M059J (cell line): ENCODE results near the gene PCDHGA10. TPM values are rescaled to one million over a fixed set of nuclear protein-coding genes. Genes with fewer than 3 reads are reported as not detected.
"Not testable (repeated sequence)": the region's sequence is repeated elsewhere in the genome, so short reads cannot be mapped to it uniquely, and the experiment has no call there.

Source experiments
- DNase-seq: peaks from one replicate; pipeline ENCODE4 v3.0.0-alpha.2; 2012; ENCODE audit warnings: low read depth
- total RNA-seq: library from RNA; depleted of rRNA; stranded (reverse); fragments of >200 nt; shearing (Covaris generic); gene quantifications from 2 replicates; pipeline ENCODE4 v1.2.3, GENCODE V29; 2014; rRNA removed

The PCDHGA10 gene
- total RNA-seq, 1 experiment from 2014 or later, result 0.89 TPM

GRCh38 chr5:141420855-141421488, 8.2 kb downstream of the PCDHGA10 start, which contains the start of gene PCDHGA11:
Gene PCDHGA11 (plus strand): TSS chr5:141421051. CDS start chr5:141421228, 177 bp downstream.
- no peak for DNase-seq

GRCh38 chr5:141421489-141421855, 8.7 kb downstream of the PCDHGA10 start:
- DNase-seq, result no peak

DNA sequence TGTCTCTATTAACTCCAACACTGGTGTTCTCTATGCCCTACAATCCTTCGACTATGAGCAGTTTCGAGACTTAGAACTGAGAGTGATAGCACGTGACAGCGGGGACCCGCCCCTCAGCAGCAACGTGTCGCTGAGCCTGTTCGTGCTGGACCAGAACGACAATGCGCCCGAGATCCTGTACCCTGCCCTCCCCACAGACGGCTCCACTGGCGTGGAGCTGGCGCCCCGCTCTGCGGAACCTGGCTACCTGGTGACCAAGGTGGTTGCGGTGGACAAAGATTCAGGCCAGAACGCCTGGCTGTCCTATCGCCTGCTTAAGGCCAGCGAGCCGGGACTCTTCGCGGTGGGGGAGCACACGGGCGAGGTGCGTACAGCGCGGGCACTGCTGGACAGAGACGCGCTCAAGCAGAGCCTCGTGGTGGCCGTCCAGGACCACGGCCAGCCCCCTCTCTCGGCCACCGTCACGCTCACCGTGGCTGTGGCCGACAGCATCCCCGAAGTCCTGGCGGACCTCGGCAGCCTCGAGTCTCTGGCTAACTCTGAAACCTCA, 10.0 kb downstream of the PCDHGA10 start:
- no peak for DNase-seq

DNA sequence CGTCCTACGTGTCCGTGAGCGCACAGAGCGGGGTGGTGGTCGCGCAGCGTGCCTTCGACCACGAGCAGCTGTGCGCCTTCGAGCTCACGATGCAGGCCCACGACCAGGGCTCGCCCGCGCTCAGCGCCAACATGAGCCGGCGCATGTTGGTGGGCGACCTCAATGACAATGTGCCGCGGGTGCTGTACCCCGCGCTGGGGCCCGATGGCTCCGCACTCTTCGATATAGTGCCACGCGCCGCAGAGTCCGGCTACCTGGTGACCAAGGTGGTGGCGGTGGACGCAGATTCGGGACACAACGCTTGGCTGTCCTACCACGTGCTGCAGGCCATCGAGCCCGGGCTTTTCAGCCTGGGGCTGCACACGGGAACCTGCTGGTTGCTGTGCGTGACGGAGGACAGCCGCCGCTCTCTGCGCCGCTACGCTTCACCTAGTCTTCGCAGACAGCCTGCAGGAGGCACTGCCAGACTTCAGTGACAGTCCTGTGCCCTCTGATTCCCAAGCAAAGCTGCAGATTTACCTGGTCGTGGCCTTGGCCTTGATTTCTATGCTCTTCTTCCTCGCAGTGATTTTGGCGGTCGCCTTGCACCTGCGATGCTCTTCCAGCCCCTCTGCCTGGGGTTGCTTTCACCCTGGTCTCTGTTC, 15.1 kb downstream of the PCDHGA10 start:
- no peak for DNase-seq

- no peak for DNase-seq
These were observed 17.7 kb downstream of the PCDHGA10 start, which contains the start of gene PCDHGA12 for GRCh38 chr5:141430332-141431113. Gene PCDHGA12 (plus strand): TSS chr5:141430507. CDS start chr5:141430760, 253 bp downstream.

GRCh38 chr5:141431286-141431685, 18.5 kb downstream of the PCDHGA10 start:
- DNase-seq, result no peak

- not testable (repeated sequence) for DNase-seq
These were observed 19.5 kb downstream of the PCDHGA10 start for GRCh38 chr5:141432308-141432707.

DNA sequence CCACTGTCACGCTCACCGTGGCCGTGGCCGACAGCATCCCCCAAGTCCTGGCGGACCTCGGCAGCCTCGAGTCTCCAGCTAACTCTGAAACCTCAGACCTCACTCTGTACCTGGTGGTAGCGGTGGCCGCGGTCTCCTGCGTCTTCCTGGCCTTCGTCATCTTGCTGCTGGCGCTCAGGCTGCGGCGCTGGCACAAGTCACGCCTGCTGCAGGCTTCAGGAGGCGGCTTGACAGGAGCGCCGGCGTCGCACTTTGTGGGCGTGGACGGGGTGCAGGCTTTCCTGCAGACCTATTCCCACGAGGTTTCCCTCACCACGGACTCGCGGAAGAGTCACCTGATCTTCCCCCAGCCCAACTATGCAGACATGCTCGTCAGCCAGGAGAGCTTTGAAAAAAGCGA, 19.9 kb downstream of the PCDHGA10 start:
- not testable (repeated sequence) for DNase-seq

DNA sequence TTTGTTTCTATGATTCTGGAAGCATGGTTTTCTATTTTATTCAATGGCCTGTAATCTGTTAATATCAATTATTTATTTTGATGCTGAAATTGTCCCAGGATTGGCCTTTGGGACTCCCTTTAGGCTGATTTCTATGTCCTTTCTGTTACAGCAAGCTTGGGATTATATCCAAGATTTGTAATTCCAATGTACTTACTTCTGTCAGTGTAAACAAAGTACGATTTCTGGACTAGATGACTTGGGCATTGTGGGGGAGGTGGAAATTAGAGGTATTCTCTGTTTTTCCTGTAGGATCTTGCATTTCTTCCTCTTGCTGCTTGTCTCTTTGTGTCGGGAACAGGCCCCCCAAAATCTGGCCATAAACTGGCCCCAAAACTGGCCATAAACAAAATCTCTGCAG, 21.2 kb downstream of the PCDHGA10 start:
- DNase-seq, result no peak

DNA sequence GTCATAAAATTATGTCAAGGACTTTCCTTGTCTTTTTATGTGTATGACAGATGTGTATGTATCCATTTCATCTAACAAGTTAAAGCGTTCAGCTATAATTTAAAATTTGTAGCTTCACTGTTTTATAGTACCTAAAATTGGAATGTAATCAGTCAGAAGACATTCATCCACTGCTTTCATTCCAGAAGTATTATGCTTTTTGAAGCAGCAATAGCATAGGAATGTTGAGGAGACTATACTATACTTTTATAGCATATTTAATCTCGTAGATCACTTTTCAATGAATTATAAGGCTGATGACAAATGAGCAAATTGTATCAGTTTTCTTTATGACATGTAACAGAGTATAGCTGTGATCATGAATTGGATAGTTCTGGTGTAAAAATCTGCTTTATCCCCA, 24.4 kb downstream of the PCDHGA10 start:
- DNase-seq, result no peak

DNA sequence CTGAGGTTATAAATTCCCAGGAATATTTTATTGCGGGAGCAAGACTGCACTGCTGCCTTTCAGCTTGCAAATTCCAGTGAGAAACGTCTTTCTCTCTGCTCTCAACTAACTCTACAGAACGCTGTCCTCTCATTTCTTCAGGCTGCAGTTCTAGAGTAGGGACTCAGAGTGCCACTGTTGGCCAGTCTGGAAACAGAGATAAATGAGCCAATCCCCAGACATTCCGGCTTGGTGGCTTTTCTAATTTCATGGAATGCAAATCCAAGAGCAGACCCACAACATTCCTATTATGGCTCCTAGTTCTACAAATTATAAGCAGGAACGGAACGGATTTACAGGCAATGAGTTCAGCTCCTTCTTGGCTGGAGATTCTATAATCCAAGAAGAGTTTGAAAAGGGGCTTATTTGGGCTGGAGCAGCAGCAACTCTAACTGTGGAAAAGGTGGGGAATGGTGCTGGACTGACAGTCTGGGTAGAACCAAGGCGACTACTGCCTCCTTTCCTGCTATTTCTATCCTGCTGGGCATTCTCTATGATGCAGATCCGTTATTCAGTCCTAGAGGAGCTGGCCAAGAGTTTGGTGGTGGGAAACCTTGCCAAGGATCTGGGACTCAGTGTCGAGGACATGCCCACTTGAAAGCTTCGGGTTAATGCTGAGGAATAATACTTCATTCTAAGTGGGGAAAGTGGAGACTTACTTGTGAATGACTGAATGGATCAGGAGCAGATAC, 26.8 kb downstream of the PCDHGA10 start:
- peak; percentile 7 for DNase-seq

DNA sequence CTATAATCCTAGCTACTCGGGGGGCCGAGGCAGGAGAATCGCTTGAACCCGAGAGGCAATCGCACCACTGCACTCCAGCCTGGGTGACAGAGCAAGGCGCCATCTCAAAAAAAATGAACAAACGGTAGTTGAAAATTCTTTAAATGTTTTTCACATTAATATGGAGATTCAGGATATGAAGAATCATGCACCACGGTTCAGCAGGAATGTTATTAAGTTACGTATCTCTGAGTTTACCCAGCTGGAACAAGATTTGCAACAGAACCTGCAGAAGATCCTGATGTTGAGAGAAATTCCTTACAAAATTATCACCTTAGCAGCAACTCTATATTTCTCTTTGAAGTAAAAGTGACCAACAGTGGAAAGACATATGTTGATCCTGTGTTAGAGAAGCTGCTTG, 27.6 kb downstream of the PCDHGA10 start:
- no peak for DNase-seq

DNA sequence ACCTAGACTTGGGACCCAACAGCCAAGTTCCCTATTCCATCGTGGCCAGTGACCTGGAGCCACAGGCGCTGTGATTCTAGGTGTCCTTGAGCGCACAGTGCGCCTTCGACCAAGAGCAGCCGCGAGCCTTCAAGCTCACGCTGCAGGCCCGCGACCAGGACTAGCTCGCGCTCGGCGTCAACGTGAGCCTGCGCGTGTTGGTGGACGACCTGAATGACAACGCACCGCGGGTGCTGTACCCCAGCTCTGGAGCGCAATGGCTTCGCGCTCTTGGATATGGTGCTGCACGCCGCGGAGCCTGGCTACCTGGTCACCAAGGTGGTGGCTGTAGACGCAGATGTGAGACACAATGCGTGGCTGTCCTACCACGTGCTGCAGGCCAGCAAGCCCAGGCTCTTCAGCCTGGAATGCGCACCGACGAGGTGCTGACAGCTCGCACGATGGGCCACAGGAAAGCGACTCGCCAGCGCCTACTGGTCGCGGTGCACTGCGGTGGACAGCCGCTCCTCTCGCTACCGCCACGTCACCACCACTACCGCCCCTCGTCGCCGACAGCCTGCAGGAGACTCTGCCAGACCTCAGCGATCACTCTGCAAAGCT, 28.9 kb downstream of the PCDHGA10 start:
- no peak for DNase-seq

DNA sequence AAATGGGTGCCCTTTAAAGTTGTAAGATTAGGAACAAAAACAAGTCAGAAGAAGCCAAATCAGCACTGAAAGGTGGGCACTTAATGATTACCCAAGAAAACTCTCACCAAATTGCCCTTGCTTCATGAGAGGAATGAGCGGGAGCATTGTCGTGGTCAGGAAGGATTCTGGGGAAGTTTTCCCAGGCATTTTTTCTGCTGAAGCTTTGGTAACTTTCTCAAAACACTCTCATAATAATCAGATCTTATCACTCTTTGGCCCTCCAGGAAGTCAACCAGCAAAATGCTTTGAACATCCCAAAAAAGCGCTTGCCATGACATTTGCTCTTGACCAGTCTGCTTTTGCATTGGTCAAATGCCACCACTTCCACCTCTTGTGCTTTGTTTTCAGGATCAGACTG, 52.6 kb downstream of the PCDHGA10 start:
- peak; percentile 55 for DNase-seq

Other genes with a start within 250 kb of the PCDHGA10 start
- gene PCDHB7, start 240.3 kb upstream of the PCDHGA10 start, total RNA-seq, result 1.7 and 2.1 TPM in 2 replicates
- gene PCDHB8, start 235.2 kb upstream of the PCDHGA10 start, total RNA-seq, result 0.98 and 3.8 TPM in 2 replicates
- 3.0 and 8.6 TPM in 2 replicates for gene PCDHB16, start 230.6 kb upstream of the PCDHGA10 start, total RNA-seq
- gene PCDHB9, start 225.8 kb upstream of the PCDHGA10 start, total RNA-seq, result 1.6 and 9.3 TPM in 2 replicates
- gene PCDHB10, start 220.6 kb upstream of the PCDHGA10 start, total RNA-seq, result 0.49 and 1.3 TPM in 2 replicates
- 0.25 and 0.49 TPM in 2 replicates for gene PCDHB11, start 213.4 kb upstream of the PCDHGA10 start, total RNA-seq
- 1.7 and 2.6 TPM in 2 replicates for gene PCDHB12, start 204.3 kb upstream of the PCDHGA10 start, total RNA-seq
- gene PCDHB13, start 199.1 kb upstream of the PCDHGA10 start, total RNA-seq, result 0.39 and 0.42 TPM in 2 replicates
- 0.44 and 1.9 TPM in 2 replicates for gene PCDHB14, start 189.6 kb upstream of the PCDHGA10 start, total RNA-seq
- 0.17 TPM in 1 of 2 replicates, not detected in the other for gene PCDHB15, start 167.6 kb upstream of the PCDHGA10 start, total RNA-seq
- 0.05 TPM in 1 of 2 replicates, not detected in the other for gene SLC25A2, start 108.9 kb upstream of the PCDHGA10 start, total RNA-seq
- 52.8 and 84.2 TPM in 2 replicates for gene TAF7, start 92.2 kb upstream of the PCDHGA10 start, total RNA-seq
- 0.71 and 0.89 TPM in 2 replicates for gene PCDHGA1, start 82.5 kb upstream of the PCDHGA10 start, total RNA-seq
- gene PCDHGA2, start 74.2 kb upstream of the PCDHGA10 start, total RNA-seq, result 0.22 and 0.32 TPM in 2 replicates
- gene PCDHGA3, start 69.2 kb upstream of the PCDHGA10 start, total RNA-seq, result 0.49 TPM in 1 of 2 replicates, not detected in the other
- 3.3 and 4.9 TPM in 2 replicates for gene PCDHGB1, start 62.9 kb upstream of the PCDHGA10 start, total RNA-seq
- gene PCDHGA4, start 58.0 kb upstream of the PCDHGA10 start, total RNA-seq, result 0.17 and 0.91 TPM in 2 replicates
- 0.25 and 0.57 TPM in 2 replicates for gene PCDHGB2, start 53.0 kb upstream of the PCDHGA10 start, total RNA-seq
- gene PCDHGA5, start 48.8 kb upstream of the PCDHGA10 start, total RNA-seq, result 0.02 and 0.10 TPM in 2 replicates
- 0.49 and 0.54 TPM in 2 replicates for gene PCDHGB3, start 42.7 kb upstream of the PCDHGA10 start, total RNA-seq
- gene PCDHGA6, start 39.1 kb upstream of the PCDHGA10 start, total RNA-seq, result 0.07 and 1.1 TPM in 2 replicates
- 0.17 TPM in 1 of 2 replicates, not detected in the other for gene PCDHGA7, start 30.2 kb upstream of the PCDHGA10 start, total RNA-seq
- gene PCDHGB4, start 25.3 kb upstream of the PCDHGA10 start, total RNA-seq, result not detected in 2 replicates
- gene PCDHGA8, start 20.4 kb upstream of the PCDHGA10 start, total RNA-seq, result 0.07 TPM in 1 of 2 replicates, not detected in the other
- not detected in 2 replicates for gene PCDHGB5, start 15.0 kb upstream of the PCDHGA10 start, total RNA-seq
- 0.02 and 0.17 TPM in 2 replicates for gene PCDHGA9, start 10.2 kb upstream of the PCDHGA10 start, total RNA-seq
- gene PCDHGB6, start 5.0 kb upstream of the PCDHGA10 start, total RNA-seq, result 0.02 TPM in 1 of 2 replicates, not detected in the other
- 7.1 and 7.7 TPM in 2 replicates for gene PCDHGB7, start 4.7 kb downstream of the PCDHGA10 start, total RNA-seq
- gene PCDHGA11, start 8.1 kb downstream of the PCDHGA10 start, total RNA-seq, result 0.05 TPM in 1 of 2 replicates, not detected in the other
- 0.39 TPM in 1 of 2 replicates, not detected in the other for gene PCDHGA12, start 17.5 kb downstream of the PCDHGA10 start, total RNA-seq
- gene PCDHGC3, start 63.0 kb downstream of the PCDHGA10 start, total RNA-seq, result 41.3 and 88.4 TPM in 2 replicates
- gene PCDHGC4, start 72.0 kb downstream of the PCDHGA10 start, total RNA-seq, result 0.25 and 0.69 TPM in 2 replicates
- 2.0 and 2.2 TPM in 2 replicates for gene PCDHGC5, start 76.1 kb downstream of the PCDHGA10 start, total RNA-seq
- 32.8 and 77.0 TPM in 2 replicates for gene DIAPH1, start 206.0 kb downstream of the PCDHGA10 start, total RNA-seq
- gene HDAC3, start 223.9 kb downstream of the PCDHGA10 start, total RNA-seq, result 78.2 and 88.4 TPM in 2 replicates
- 8.3 and 9.0 TPM in 2 replicates for gene RELL2, start 224.0 kb downstream of the PCDHGA10 start, total RNA-seq
- 11.0 and 18.5 TPM in 2 replicates for gene FCHSD1, start 238.4 kb downstream of the PCDHGA10 start, total RNA-seq